Endothelial cell of umbilical vein (primary cell): ENCODE measurements around the gene BLID. TPM values are rescaled to one million over a fixed set of nuclear protein-coding genes. Genes with fewer than 3 reads are reported as not detected.

ENCODE experiments used
- BruUV-seq: library from RNA; stranded (reverse); fragments of 400-500 nt; replicated peaks from 2 replicates; lab custom pipeline; 2021; lab: Mats Ljungman, UMichigan
- CTCF ChIA-PET: fragments of 300-600, 350-600 bp; sonication (Branson Sonifier 250); formaldehyde crosslinking; loops from one replicate; lab custom pipeline; 2021; ENCODE audit warnings: antibody characterized with exemption, inconsistent platforms; lab: Charles Lee
- POLR2A ChIA-PET: fragments of 300-600, 350-600 bp; sonication (Branson Sonifier 250); formaldehyde crosslinking; loops from one replicate; lab custom pipeline; 2021; ENCODE audit warnings: antibody characterized with exemption, inconsistent platforms; lab: Charles Lee
- DNase-seq: peaks from one replicate; pipeline ENCODE4 v3.0.0-alpha.2; 2011; ENCODE audit warnings: low read depth, low spot score
- FAIRE-seq: peaks from 2 replicates; lab custom pipeline; 2011; peaks lifted over from hg19 to GRCh38; lab: Jason Lieb, UNC
- H2AFZ ChIP-seq: 2 replicates; pipeline ENCODE4 v1.6.0; 2012; ENCODE audit warnings: low read depth, low read length, control low read depth, inconsistent platforms
- H3K27ac ChIP-seq: 2 replicates; pipeline ENCODE4 v1.5.1; 2011; ENCODE audit warnings: low read depth, mild to moderate bottlenecking, control low read depth, low read length, moderate library complexity; ENCODE audit not compliant: insufficient read depth
- H3K27me3 ChIP-seq, 2 experiments: 2 replicates each; pipeline versions ENCODE4 v1.6.0 to v1.6.1; 2011; ENCODE audit warnings: low read length in 2 of 2, mixed read lengths in 1 of 2; ENCODE audit not compliant: control insufficient read depth in 2 of 2, insufficient read depth in 2 of 2
- H3K36me3 ChIP-seq, 2 experiments: 2 replicates in 1 of 2; 3 replicates in 1 of 2; pipeline ENCODE4 v1.5.1; 2011; ENCODE audit warnings: low read length in 2 of 2, mild to moderate bottlenecking in 1 of 2, moderate library complexity in 1 of 2; ENCODE audit not compliant: control insufficient read depth in 2 of 2, insufficient read depth in 2 of 2; ENCODE audit errors: extremely low read depth in 1 of 2
- H3K4me1 ChIP-seq: 3 replicates; pipeline ENCODE4 v1.5.1; 2011; ENCODE audit warnings: mild to moderate bottlenecking, low read length; ENCODE audit not compliant: control insufficient read depth, insufficient read depth; ENCODE audit errors: extremely low read depth
- H3K4me2 ChIP-seq: 2 replicates; pipeline ENCODE4 v1.6.1; 2011; ENCODE audit warnings: low read length, control low read depth, mixed read lengths; ENCODE audit not compliant: insufficient read depth
- H3K4me3 ChIP-seq, 3 experiments: fragments of 200-600 bp in 1 of 3; sonication (generic), shearing (Covaris generic) in 1 of 3; replicated peaks in 1 of 3; 2 replicates each; pipeline ENCODE4 v1.5.1; 2011 to 2016; ENCODE audit warnings: control low read depth in 3 of 3, low read length in 3 of 3, mild to moderate bottlenecking in 2 of 3, inconsistent platforms in 1 of 3, low read depth in 1 of 3, moderate library complexity in 1 of 3; ENCODE audit not compliant: insufficient read depth in 1 of 3
- H3K79me2 ChIP-seq: 2 replicates; pipeline ENCODE4 v1.6.0; 2012; ENCODE audit warnings: low read length, inconsistent platforms; ENCODE audit not compliant: control insufficient read depth, insufficient read depth
- H3K9ac ChIP-seq: replicated peaks from 2 replicates; pipeline ENCODE3; 2011; ENCODE audit warnings: low read length, control low read depth; ENCODE audit not compliant: insufficient read depth; ENCODE audit errors: extremely low read depth
- H3K9me1 ChIP-seq: replicated peaks from 3 replicates; pipeline ENCODE4 v1.6.0; 2011; ENCODE audit warnings: mild to moderate bottlenecking, low read length; ENCODE audit not compliant: control insufficient read depth, insufficient read depth; ENCODE audit errors: extremely low read depth
- H3K9me3 ChIP-seq: replicated peaks from 2 replicates; pipeline ENCODE4 v1.5.1; 2012; ENCODE audit warnings: low read length, inconsistent platforms; ENCODE audit not compliant: control insufficient read depth, insufficient read depth
- H4K20me1 ChIP-seq: replicated peaks from 2 replicates; pipeline ENCODE3; 2011; ENCODE audit warnings: mild to moderate bottlenecking, low read length; ENCODE audit not compliant: control insufficient read depth, insufficient read depth; ENCODE audit errors: extremely low read depth
- EZH2 ChIP-seq: IDR thresholded peaks from 2 replicates; pipeline ENCODE4 v1.6.1; 2012; ENCODE audit warnings: borderline replicate concordance, low read depth, mild to moderate bottlenecking, moderate library complexity, low read length, inconsistent platforms; ENCODE audit not compliant: severe bottlenecking
- FOS ChIP-seq: IDR thresholded peaks from 2 replicates; pipeline ENCODE4 v1.6.1; 2011; ENCODE audit warnings: mild to moderate bottlenecking, low read length, moderate library complexity, borderline replicate concordance; ENCODE audit not compliant: insufficient read depth
- GATA2 ChIP-seq: IDR thresholded peaks from 2 replicates; pipeline ENCODE4 v1.7.0; 2011; ENCODE audit warnings: low read depth, mild to moderate bottlenecking, moderate library complexity, mixed read lengths, low read length; ENCODE audit not compliant: insufficient read length, insufficient read depth
- JUN ChIP-seq: IDR thresholded peaks from 2 replicates; pipeline ENCODE4 v1.6.1; 2011; ENCODE audit warnings: borderline replicate concordance, low read depth; ENCODE audit not compliant: insufficient read length, insufficient read depth
- MYC ChIP-seq: IDR thresholded peaks from one replicate; pipeline ENCODE4 v1.6.1; 2011; ENCODE audit warnings: mild to moderate bottlenecking, low read depth, low read length
- POLR2A ChIP-seq: IDR thresholded peaks from 2 replicates; pipeline ENCODE4 v1.6.1; 2012; ENCODE audit warnings: low read depth, mild to moderate bottlenecking, control low read depth, low read length
- POLR2AphosphoS5 ChIP-seq: IDR thresholded peaks from 2 replicates; pipeline ENCODE4 v1.6.1; 2012; ENCODE audit warnings: low read depth, mild to moderate bottlenecking, control low read depth, low read length, moderate library complexity; ENCODE audit not compliant: insufficient read depth
- dilution Hi-C: fragments of 300-500 bp; cut with MboI; formaldehyde crosslinking; loops from one replicate; pipeline ENCODE4 v1.15.0; 2019; ENCODE audit warnings: low sequenced_read_pairs; ENCODE audit not compliant: extremely low pct_ligation_motif_present
- intact Hi-C: fragments of 100-400 bp; cut with micrococcal nuclease; formaldehyde crosslinking; loops from one replicate; pipeline ENCODE4 v1.10.0; 2022
- polyA plus RNA-seq, 4 experiments: library from polyadenylated mRNA; depleted of rRNA in 3 of 4; stranded (reverse) in 3 of 4; unstranded in 1 of 4; fragments of >200 nt; gene quantifications; 2 replicates each; pipeline versions ENCODE4 v1.2.1 to v1.2.3, GENCODE V29; 2011 to 2012; ENCODE audit warnings: missing spikeins in 1 of 4
- total RNA-seq: library from RNA; stranded (reverse); gene quantifications from 2 replicates; pipeline ENCODE4 v1.2.3, GENCODE V29; 2021
- TF ChIP-seq, protein P1 (sequence below), 2 donors: IDR thresholded peaks; 1 replicate in 1 of 2; 2 replicates in 1 of 2; pipeline ENCODE4 v1.5.1; 2011; ENCODE audit warnings: low read length in 2 of 2, mild to moderate bottlenecking in 2 of 2, moderate library complexity in 2 of 2, control low read depth in 1 of 2, inconsistent platforms in 1 of 2, low read depth in 1 of 2; ENCODE audit not compliant: insufficient read depth in 1 of 2; ENCODE audit errors: extremely low read depth in 1 of 2
- TF ChIP-seq, protein P2 (sequence below): IDR thresholded peaks from 2 replicates; pipeline ENCODE4 v1.6.1; 2011; ENCODE audit not compliant: insufficient read depth, insufficient read length

The BLID gene
- total and polyA plus RNA-seq, 2 donors (not counting 3 experiments of a cell fraction or from before 2014, with no cell fraction given), result 0.12 to 3.5 TPM

- H3K27ac ChIP-seq, result no peak overlapping the region
- no peaks in the 10 kb centered on the region for H3K9me1 ChIP-seq
- H3K79me2 ChIP-seq, result peaks cover 81% of the 10 kb centered on the region
- H3K4me3 ChIP-seq, result no peak overlapping the region
- ChIA-PET POLR2A (no interaction called here), CTCF (interaction anchor here (1.5 kb wide), 1 partner anchor 12 kb away, joined by 3 read pairs; no protein-coding TSS in a partner anchor)
- intact Hi-C loops (no loop called here), dilution Hi-C loops (no loop called here)
- H2AFZ ChIP-seq, result no peak overlapping the region
- H3K9ac ChIP-seq, result no peak overlapping the region
- no peaks in the 10 kb centered on the region for H4K20me1 ChIP-seq
- peaks cover 0 to 7% of the 10 kb centered on the region in 2 experiments for H3K36me3 ChIP-seq
- DNase-seq (no peak), FAIRE-seq (no peak)
- no peaks in the 10 kb centered on the region for H3K27me3 ChIP-seq
- H3K4me2 ChIP-seq, result no peak overlapping the region
- H3K9me3 ChIP-seq, result no peaks in the 10 kb centered on the region
- H3K4me1 ChIP-seq, result no peaks in the 10 kb centered on the region
- BruUV-seq, result no TSS peak
- TF ChIP-seq GATA2, result no peak
- TF ChIP-seq EZH2, result no peak
- no peak for TF ChIP-seq FOS
- TF ChIP-seq MYC, result no peak
- TF ChIP-seq POLR2A, result no peak
Observed at GRCh38 chr11:122120096-122120495, 4.1 kb upstream of the BLID start.

DNA sequence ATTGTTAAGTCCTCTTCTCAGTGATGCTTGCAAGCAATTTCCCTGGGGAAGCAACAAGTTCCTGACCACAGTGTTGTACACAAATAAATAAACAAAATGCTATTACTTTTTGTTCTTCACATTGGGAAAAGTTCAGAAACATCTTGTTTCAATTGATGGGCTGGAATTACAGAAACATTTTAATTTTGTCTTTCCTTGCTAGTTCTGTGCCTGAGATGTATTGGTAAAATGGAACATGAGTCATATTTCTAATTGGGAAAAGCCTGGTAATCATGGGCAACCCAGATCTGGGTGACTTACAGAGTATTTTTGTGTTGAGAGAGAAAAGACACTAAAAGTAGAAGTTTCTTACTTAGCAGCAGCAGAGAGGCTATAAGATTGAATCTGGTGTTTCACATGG is 576 bp upstream of the BLID start:
- intact Hi-C loops (no loop called here), dilution Hi-C loops (no loop called here)
- Histone ChIP-seq H3K4me2 (no peak overlapping the region), H3K9me1 (no peaks in the 10 kb centered on the region), H3K79me2 (peaks cover 76% of the 10 kb centered on the region), H3K27me3 (no peaks in the 10 kb centered on the region), H4K20me1 (no peaks in the 10 kb centered on the region), H3K9me3 (no peaks in the 10 kb centered on the region), H3K4me1 (no peaks in the 10 kb centered on the region), H3K27ac (no peak overlapping the region), H3K36me3 (peaks cover 0 to 13% of the 10 kb centered on the region in 2 experiments), H3K9ac (no peak overlapping the region), H3K4me3 (no peak overlapping the region), H2AFZ (no peak overlapping the region)
- no TSS peak for BruUV-seq
- DNase-seq (no peak), FAIRE-seq (no peak)
- TF ChIP-seq POLR2A (no peak), FOS (no peak), EZH2 (no peak), MYC (no peak), GATA2 (no peak), JUN (no peak), POLR2AphosphoS5 (no peak)
- TF ChIP-seq, protein P1, sequence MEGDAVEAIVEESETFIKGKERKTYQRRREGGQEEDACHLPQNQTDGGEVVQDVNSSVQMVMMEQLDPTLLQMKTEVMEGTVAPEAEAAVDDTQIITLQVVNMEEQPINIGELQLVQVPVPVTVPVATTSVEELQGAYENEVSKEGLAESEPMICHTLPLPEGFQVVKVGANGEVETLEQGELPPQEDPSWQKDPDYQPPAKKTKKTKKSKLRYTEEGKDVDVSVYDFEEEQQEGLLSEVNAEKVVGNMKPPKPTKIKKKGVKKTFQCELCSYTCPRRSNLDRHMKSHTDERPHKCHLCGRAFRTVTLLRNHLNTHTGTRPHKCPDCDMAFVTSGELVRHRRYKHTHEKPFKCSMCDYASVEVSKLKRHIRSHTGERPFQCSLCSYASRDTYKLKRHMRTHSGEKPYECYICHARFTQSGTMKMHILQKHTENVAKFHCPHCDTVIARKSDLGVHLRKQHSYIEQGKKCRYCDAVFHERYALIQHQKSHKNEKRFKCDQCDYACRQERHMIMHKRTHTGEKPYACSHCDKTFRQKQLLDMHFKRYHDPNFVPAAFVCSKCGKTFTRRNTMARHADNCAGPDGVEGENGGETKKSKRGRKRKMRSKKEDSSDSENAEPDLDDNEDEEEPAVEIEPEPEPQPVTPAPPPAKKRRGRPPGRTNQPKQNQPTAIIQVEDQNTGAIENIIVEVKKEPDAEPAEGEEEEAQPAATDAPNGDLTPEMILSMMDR (IDR thresholded peaks at IDR 0.05; ENCODE audit: extremely low read depth in 1 of 2, insufficient read depth in 1 of 2, low read depth in 1 of 2, low read length in 2 of 2), result no peak
- TF ChIP-seq, protein P2, sequence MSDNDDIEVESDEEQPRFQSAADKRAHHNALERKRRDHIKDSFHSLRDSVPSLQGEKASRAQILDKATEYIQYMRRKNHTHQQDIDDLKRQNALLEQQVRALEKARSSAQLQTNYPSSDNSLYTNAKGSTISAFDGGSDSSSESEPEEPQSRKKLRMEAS, result no peak
- ChIA-PET POLR2A (no interaction called here), CTCF (interaction anchor here (0.8 to 1.3 kb wide), 5 partner anchors 11 to 98 kb away, joined by 3 to 5 read pairs (median 3); no protein-coding TSS in a partner anchor)
